GM18520 (cell line): ENCODE data around the gene TPPP3.

Source experiments
- ATAC-seq: cut with Tn5 transposase; IDR thresholded peaks from one replicate; pipeline ENCODE4 v1.9.1; 2021; ENCODE audit not compliant: unreplicated experiment

The TPPP3 gene

GRCh38 chr16:67346341-67346740, 47.0 kb downstream of the TPPP3 start:
- no peak for ATAC-seq

- no peak for ATAC-seq
Measured at GRCh38 chr16:67345401-67345800, 47.9 kb downstream of the TPPP3 start.

- ATAC-seq, result no peak
Measured at GRCh38 chr16:67342616-67343015, 50.7 kb downstream of the TPPP3 start.

GRCh38 chr16:67341250-67341649, 52.0 kb downstream of the TPPP3 start:
- no peak for ATAC-seq
